Body of pancreas (tissue), 4 donors: ENCODE data around the gene TMEM109.

Source experiments
- CTCF ChIP-seq, 7 experiments: fragments of 450-650 bp in 4 of 7; fragments of 200-600 bp in 3 of 7; sonication (generic) in 3 of 7; IDR thresholded peaks; one replicate each; pipeline ENCODE4 v1.5.1; 2016 to 2019; ENCODE audit warnings: antibody characterized with exemption in 7 of 7
- POLR2A ChIP-seq, 3 donors: fragments of 450-650 bp; IDR thresholded peaks; one replicate each; pipeline ENCODE4 v1.6.1; 2016; ENCODE audit warnings: antibody characterized with exemption in 3 of 3, mild to moderate bottlenecking in 2 of 3

GRCh38 chr11:60924906-60925853 lies 11.2 kb downstream of the TMEM109 start:
- no peak for TF ChIP-seq POLR2A (IDR thresholded peaks at IDR 0.05)
- no peak for TF ChIP-seq CTCF (IDR thresholded peaks at IDR 0.05)
